Camera-type eye (tissue), 1 donor: ENCODE measurements around the gene IL1B. TPM values are rescaled to one million over a fixed set of nuclear protein-coding genes. Genes with fewer than 3 reads are reported as not detected.

Source experiments
- total RNA-seq: library from RNA; depleted of rRNA; stranded (reverse); fragments of >200 nt; gene quantifications from one replicate; pipeline ENCODE4 v1.2.3, GENCODE V29; 2014

The IL1B gene
- 1.6 TPM for total RNA-seq

DNA sequence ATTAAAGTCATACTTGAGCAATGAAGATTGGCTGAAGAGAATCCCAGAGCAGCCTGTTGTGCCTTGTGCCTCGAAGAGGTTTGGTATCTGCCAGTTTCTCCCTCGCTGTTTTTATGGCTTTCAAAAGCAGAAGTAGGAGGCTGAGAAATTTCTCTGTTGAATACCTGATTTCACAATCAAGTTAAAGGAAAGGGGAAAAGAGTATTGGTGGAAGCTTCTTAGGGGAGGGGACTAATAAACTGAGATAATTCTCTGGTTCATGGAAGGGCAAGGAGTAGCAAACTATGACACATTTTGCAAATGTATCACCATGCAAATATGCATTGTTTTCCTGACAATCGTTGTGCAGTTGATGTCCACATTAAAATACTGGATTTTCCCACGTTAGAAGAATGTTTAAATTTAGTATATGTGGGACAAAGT, at the start of gene IL1B:
TSS of gene IL1B (minus strand) at position 85 of the 423 bp plus-strand sequence. CDS start 550 bp downstream, outside the sequence.

DNA sequence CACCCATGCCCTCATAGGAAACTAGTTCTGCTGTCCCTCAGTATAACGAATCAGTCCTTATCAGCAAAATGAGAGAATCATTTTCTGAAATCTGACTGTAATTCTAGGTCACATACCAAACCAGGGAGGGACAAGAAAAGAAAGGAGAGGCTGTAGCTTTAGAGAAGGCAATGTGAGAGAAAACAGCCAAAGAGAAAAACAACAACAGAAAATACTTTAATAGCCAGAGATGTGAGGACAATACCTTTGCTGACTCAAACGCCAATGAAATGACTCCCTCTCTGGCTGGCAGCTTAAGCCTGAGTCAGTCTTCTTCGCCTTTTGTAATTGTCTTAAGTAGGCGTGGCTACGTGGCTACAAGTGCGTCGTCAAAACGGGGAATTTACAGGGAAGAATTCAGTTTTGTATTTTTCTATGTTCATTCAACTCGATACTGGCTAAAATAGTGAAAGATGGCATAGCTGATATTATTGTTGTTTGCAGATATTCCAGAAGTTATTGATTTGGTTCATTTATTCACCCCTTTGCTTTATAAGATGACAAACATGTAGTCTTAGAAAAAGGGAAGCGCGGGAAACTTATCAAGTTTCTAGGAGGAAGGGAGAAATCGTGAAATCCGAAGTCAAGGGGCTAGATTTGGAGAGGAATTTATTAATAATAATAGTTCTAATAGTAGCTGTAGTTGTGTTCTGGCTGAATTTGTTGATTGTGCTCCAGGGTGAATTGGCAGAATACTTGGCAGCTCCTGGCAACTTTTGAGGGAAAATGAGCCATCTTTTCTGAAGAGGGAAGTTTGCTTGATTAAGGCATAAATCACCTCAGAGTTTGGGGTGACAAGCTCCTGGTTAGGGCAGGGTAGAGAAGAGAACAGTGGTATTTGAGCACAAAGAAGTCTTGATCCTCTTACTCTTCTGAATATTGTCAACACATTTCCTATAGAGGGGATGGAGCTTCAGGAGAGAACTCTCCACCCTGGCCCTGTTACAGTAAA, 52.1 kb downstream of the IL1B start, which contains the start of gene IL1A:
TSS of gene IL1A (minus strand) at position 295 of the 991 bp plus-strand sequence. CDS start 723 bp downstream, outside the sequence.

Other genes starting within 250 kb of the IL1B start
- 71.6 TPM for gene SLC20A1, start 190.8 kb downstream of the IL1B start, total RNA-seq
- 0.22 TPM for gene NT5DC4, start 115.8 kb downstream of the IL1B start, total RNA-seq
- 8.0 TPM for gene CKAP2L, start 72.2 kb downstream of the IL1B start, total RNA-seq
- not detected for gene IL1A, start 52.3 kb downstream of the IL1B start, total RNA-seq
- gene IL37, start 74.4 kb upstream of the IL1B start, total RNA-seq, result not detected
- not detected for gene IL36G, start 141.2 kb upstream of the IL1B start, total RNA-seq
- gene IL36A, start 168.7 kb upstream of the IL1B start, total RNA-seq, result not detected
- not detected for gene IL36B, start 216.1 kb upstream of the IL1B start, total RNA-seq
- 0.22 TPM for gene IL36RN, start 222.4 kb upstream of the IL1B start, total RNA-seq
- not detected for gene IL1F10, start 231.2 kb upstream of the IL1B start, total RNA-seq